ENCODE results near the gene DPYD.

DNA sequence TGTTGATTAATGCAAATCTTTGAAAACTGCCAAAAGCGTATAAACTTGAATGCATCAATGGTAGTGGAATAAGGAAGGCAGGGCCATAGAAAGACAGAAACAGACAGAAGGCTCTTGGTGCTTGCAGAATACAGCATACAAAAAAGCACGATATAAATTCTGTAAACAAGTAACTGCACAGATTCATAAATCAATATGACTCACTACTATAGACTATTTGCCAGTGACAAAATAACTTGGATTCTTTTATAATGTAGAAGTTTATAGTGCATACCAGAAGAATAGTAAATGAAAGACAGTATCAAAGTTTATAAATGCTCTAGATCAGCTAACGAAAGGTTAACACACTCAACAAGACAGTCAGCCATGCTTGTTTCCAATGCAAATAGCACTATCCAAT lies 849.7 kb downstream of the DPYD start:
- TF ChIP-seq, protein P1, sequence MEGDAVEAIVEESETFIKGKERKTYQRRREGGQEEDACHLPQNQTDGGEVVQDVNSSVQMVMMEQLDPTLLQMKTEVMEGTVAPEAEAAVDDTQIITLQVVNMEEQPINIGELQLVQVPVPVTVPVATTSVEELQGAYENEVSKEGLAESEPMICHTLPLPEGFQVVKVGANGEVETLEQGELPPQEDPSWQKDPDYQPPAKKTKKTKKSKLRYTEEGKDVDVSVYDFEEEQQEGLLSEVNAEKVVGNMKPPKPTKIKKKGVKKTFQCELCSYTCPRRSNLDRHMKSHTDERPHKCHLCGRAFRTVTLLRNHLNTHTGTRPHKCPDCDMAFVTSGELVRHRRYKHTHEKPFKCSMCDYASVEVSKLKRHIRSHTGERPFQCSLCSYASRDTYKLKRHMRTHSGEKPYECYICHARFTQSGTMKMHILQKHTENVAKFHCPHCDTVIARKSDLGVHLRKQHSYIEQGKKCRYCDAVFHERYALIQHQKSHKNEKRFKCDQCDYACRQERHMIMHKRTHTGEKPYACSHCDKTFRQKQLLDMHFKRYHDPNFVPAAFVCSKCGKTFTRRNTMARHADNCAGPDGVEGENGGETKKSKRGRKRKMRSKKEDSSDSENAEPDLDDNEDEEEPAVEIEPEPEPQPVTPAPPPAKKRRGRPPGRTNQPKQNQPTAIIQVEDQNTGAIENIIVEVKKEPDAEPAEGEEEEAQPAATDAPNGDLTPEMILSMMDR (IDR thresholded peaks at IDR 0.05) = no peak
- TF ChIP-seq POLR2A (IDR thresholded peaks at IDR 0.05) = no peak
- TF ChIP-seq EP300 (IDR thresholded peaks at IDR 0.05) = no peak
- no peak for TF ChIP-seq POLR2AphosphoS5 (IDR thresholded peaks at IDR 0.05)

Data from sigmoid colon (tissue), 4 donors.